NCI-H526 treated with DMSO at 0.1 percent for 48 hours (cell line): ENCODE results near the gene ARID3C.

Experiments
- DNase-seq: peaks from one replicate; lab custom pipeline; 2025; lab: John Stamatoyannopoulos, UW

ARID3C gene

DNA sequence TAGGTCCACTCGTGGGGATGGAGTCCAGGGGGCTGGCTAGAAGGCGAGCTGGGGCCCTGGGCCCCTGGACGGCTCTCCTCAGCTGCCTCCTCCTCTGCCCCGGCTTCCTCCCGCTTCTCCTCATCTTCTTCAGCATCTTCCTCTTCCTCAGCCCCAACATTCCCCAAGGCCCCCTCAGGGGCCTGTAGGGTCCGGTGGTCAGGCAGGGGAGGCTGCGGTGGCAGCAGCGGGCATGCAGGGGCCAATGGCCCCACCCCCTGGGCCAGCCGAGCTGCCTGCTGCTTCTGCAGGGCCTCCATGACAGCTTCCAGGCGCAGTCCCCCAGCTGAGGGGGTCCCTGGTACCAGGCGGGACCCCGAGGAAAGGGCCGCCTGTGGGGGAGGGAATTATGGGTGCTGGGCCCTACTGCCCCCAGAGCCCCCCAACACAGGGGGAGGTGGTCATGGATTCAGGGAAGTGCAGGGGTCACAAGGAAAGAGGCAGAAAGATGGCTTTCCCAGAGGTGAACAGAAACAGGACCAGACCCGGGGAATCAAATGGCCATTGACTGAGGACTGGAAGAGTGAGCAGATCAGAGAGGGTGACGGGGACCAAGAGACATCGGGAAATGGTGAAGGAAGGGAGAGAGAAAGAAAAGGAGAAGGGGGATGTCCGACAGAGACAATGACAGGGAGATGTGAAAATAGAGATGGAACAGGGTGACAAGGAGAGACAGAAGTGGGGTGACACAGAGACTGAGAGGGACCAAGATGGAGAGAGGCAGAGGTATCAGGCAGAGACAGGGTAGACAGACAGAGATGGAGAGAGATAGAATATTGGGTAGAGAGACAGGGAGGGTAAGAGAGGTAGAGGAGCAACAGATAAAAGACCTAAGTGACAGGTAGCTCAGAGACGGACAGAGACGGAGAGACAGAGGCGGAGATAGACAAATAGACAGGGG is 880 bp downstream of the ARID3C start:
- no peak for DNase-seq

DNA sequence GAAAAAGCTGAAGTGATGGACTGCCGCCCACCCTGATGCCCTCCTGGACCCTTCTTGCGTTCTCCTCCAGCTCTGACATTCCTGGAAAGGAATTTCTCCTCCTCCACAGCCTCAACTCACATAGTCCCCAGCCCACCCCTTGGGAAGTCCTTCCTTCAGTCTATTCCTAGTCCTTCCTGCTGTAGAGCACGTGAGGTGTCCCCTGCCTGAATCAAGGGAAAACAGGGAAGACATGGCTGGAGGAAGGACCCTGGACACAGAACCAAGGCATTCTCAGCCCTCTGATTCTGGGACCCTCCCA is 3.7 kb downstream of the ARID3C start:
- no peak for DNase-seq

DNA sequence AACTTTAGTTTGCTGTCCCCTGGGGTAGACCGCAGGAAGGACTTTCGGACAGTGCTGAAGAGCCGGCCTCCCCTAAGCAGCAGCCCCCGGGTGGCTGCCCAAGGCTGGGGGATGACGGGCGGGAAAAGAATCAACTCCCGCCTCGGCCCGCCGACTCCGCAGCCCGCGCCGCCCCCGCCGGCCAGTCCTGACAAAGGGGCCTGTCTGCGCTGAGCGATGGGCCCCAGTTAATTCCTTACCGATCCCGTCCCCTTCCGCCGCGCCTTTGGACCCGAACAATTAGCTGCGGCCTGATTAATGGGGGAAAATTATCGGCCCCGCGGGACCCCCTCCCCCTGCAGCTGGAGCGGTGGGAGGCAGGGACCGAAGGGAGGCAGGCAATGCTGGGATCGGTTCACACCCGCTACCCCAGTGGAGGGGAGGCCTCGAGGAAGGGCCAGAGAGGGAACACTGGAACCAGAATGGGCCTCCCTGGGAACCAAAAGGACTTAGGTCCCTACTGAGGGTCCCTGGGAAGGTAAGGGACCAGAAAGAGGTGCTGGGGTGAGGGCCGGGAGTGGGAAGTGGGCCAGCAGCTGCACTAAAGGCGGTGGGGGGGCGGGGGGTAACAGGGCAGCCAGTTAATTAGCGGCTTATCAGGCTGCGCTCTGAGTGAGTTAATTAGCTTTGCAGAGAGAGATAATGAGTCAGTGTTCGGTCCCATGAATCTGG is 4.2 kb downstream of the ARID3C start:
- no peak for DNase-seq

DNA sequence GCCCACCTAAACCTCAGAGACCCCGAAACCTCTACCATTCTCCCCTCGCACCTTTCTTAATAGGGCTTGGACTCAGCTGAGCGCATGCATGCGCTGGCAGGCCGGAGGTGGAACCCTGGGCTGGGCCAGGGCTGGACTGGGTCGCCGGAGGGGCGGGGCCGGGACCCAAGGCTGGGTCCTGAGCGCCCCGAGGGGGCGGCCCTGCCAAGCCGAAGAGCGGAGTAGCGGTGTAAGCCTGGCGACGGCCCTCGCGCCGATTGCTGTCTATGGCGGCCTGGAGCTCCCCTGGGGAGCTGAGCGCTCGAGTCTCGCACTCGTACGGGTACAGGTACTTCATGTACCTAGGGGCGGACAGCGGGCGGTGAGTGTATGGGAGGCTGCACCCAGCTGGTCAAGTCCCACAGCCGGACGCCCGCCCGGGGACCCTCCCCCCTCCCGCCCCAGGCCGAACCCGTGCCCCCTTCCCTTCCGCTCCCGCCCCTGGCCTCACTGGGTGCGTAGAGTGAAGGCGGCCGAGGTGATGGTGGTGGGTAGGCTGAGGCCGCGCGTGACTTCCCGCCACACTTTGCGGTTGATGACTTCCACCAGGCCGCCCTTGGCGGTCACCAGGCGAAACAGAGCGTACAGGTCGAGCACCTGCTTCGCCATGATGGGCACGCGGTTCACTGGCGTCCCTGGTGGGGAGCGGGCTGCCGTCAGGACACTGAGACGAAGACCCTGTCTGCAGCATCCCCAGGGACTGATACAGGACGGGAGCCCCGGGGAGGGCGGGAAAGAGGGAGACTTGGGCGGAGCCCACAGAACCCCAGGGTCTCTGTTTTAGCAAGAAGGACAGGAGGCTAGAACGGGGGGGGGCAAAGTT is 5.3 kb downstream of the ARID3C start:
- DNase-seq, result no peak

DNA sequence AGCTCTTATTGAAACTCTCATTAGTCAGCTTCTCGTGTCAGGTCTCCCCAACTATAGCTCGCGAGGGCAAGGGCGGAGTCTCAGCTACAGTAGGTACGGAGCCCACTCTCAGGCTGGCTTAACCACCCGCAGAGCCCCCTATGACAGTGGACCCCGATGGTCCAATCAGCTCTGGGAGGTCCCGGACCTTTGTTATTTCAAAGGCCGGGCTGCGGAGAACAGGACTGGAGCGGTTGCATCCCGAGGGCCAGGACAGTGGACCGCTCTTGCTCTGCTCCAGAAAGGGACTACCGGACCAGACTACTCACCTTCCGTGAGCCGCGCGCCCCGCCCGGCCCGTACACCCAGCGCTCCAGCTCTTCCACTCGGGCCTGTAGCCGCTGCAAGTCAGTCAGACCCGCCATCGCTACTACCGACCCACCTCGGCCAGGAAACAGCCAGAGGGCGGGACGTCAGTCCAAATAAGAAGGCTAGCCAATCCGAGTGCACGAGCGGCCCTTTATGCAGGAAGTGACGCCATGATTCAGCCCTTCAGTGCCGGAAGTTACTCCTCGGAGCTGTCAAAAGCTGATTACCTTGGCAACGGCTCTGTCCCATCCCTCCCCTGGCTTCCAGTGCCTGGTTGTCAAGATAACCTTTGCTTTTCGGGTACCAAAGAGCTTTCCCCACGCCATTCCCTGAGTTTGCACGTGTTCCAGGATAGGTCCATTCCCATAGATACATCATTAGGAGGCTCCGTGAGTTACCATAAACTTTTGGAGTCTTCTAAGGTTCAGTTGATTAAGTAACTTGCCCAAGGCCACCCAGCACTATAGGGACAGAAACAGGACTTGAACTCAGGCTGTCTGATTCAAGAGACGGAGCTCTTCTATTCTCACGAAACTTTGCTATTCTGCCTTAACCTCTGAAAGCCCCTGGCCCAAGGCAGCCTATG is 8.5 kb downstream of the ARID3C start, which contains the start of gene DCTN3:
DCTN3 (minus strand) TSS at position 435 of the 934 bp plus-strand sequence; CDS start at position 404, 31 bp downstream.
- DNase-seq, result peak; percentile 85

DNA sequence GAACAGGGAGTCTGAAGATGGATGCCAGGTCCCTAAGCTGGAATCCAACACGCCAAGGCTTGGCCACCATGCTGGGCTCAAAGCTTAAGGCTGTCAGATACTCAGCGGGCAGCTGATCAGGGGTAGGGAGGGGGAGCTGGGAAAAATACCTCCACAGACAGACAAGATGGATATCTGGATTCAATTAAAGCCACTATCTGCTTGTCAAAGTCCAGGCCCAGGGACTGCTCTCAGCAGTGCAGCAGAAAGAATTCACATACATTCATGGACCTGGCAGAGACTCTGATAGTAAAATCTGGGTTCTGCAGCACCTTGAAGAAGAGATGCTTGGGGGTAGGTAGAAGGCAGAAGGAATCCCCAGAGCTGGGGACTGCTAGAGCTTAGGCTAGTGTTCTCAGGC is 13.7 kb downstream of the ARID3C start:
- DNase-seq, result no peak

DNA sequence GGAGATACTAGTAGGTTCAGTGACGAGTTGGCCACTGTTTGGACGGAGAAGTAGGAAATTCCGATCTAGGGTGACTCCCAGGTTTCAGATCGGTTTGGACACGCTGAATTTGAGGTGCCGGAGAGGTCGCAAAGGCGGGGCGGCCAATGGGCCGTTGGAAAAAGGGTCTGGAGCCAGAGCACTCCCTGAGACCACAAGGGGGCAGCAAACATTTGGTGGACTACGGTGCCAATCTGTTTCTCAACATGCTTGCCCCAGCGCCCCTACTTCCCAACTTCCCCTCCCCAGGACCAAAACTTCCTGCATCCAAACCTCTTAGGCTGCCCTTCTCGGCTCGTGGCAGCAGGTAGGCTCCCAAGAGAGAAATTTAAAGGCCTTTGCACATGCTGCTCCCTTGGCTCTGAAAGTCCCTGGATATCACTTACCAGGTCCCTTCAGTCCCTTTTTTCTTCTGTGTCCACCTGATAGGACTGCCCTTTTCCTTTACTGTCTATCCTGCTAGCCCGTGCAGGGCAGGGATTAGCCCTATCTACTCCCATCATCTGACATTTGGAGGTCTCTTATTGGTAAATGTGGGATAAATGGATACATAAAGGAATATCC is 16.0 kb downstream of the ARID3C start:
- DNase-seq, result peak; percentile 24

DNA sequence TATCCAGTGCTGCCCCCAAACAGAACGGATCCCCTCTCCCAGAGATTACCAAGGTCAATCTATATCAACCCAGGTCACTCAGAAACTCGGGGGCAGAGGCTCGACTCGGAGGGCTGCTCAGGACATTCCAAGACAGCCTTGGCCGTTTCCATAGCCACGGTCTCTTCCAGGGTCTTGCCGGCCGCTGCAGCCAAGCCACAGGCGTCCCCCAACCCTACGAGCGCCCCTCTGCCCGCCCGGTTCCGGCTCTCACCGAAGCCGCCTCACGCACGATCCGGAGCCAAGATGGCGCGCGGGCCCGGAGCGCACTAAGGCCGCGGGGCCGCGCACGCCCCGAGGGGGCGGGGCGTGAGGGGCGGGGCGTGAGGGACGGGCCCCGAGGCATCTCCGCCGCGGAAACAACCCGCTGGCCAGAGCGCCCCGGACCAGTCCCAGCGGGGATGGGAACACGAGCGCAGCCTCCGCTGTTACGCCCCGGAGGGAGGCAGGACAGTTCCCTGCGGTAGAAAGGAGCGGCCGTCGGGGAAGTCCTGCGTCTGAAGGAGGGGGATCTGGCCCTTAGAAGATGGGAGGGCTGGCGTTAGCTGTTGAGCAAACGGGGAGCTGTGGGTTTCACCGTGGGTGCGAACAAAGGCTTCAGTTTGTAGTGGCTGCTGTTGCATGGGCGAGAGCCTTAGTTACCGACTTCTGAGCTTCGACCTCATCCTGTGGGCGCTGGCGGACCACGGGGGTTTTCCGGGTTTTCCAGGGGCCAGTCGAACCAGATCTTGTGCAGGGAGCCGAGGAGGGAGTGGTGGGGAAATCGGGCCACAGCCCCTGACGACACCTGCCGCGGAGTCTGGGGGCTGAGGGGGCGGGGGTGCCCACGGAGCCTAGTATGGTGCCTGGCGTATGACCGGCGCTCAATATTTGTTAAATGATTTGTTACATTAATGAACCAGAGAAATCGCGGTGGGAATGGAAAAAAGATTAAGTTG is 16.8 kb downstream of the ARID3C start, which contains the start of gene RPP25L:
RPP25L (minus strand) TSS at position 287 of the 977 bp plus-strand sequence. CDS start 801 bp downstream, outside the sequence.
- DNase-seq, result peak; percentile 38

DNA sequence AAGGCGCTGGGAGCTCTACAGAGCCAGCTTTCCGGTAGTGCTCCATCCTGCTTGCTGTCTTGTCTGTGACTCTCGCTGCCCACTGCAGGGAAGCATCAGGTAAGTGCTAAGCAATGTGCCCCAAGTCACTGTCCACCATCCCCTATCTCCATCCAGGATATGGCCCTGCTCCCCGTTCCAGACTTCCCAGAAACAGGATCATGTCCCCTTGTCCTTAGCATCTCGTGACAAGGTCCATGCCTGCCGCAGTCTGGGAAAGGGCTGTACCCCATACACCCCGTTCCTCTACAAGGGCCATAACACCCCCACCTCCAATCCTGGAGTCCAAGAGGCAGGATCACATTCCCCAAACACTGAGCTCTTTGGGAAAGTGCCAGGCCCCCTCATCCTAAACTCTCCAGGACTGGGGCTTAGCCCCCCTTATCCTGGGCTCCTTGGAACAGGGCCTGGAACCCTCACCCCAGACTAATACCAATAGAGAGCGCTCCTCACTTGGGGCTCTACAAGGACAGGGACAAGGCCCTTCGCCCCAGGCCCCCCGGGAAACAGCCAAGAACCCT is 17.5 kb downstream of the ARID3C start:
- DNase-seq, result no peak

DNA sequence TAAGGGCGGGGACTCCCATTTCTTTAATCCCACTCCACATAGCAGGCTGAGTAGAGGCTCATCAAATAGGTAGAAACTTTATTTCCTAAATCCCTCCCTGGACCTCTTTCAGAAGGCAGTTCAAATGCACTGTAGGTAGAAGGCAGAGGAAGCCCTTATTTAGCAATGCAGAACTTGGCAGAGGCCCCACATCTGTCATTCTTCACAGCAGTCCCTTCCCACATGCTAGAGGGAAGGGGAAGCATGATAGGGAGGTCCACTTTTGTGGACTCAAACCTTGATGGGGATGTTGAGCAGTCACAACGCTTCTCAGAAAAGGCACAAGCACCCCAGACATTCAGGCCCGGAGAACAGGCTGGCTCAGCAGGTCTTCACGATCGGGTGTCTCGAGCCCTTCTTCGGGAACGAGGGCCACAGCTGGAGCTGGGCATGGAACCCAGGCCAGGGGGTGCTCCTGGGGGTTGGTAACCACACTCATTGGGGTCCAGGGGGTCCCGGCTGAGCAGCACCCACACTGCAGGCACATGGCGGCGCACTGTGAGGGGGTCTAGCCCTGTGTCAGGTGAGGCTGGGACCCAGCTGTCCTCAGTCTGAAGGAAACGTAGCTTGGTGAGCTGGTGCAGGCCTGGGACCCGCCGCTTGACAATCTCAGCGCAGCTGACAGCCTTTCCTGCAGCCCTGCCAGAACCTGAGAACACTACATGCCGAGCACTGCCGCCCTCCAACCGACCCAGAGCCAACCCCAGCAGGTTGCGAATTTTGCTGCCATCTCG is 18.2 kb downstream of the ARID3C start:
- no peak for DNase-seq

DNA sequence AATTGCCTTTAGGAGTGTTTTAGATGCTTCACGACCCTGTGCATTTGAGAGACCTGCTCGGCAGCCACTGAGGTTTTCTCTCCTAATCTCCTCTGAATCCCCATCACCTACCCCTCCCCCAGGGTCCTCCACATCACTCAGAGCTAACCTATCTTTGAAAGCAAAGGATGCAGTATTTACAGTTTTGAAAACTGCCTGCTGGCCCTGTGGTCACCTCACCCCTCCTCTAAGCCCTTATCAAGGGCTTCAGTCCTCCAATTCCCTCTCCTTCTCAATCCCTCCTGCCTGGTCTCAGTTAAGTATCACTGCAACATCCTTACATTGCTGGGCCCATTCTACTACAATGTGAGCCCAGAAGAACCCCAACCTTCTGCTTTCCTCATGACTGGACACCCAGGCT is 21.5 kb downstream of the ARID3C start:
- DNase-seq, result no peak

DNA sequence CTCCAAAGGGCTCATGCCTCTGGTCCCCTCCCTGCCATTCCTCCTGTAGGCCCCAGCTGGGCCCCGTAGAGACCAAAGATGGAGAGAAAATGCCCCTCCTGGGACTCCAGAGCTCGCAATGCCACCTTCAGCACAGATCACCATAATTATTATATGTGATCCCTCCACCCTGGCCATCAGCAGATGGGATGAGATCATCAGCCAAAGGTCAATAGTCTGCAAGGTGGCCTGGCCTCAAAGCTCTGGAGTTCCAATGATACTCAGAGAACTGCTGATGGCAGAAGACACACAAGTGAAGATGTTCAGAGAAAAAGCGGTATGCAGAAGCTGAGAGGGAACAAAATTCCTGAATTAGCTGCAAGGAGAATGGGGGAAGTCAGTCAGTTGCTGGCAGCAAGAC is 22.0 kb downstream of the ARID3C start:
- no peak for DNase-seq

DNA sequence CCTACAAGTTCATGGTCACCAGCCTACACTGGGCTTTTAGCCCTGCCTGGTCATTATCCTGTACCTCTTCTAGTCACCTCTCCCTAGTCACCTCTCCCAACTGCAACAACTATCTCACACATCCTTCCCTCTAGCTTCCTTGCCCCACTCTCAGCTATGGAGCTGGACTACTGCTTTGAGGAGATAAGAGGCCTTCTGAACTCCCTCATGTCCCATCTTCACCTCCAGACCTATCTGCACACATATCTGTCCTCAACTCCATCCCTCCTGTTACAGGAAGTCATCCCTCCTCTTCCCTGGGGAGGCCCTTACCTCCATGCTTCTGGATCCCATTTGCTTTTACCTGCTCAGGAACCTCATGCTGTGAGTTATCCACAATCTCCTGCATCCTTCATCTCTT is 22.7 kb downstream of the ARID3C start:
- DNase-seq, result no peak

DNA sequence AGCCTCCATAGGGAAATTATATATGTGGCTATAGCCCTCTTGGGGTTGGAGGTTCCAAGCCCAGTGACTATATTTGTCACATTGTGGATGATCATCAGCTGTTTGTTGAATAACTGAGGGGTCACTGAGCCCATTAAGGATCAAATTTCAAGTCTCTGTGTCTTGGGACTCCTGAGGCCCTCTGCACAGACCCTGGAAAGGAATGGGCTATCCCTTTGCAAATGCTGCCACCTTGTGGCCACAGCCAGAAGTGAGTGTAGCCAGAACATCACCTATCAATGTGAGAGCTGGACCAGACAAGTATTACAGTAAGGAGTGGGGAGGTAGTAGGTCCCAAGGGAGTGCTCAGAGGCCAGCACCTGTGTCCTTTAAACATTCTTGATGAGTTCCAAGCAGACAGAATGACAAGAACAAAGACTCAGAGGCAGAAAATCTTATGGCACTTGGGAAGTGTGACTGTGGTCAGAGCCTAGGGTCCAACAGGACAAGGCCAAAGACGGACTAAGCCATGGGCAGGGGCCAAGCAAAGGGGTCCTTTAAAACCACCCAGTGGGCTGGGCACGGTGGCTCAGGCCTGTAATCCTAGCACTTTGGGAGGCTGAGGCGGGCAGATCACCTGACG is 25.1 kb downstream of the ARID3C start:
- peak; percentile 66 for DNase-seq

DNA sequence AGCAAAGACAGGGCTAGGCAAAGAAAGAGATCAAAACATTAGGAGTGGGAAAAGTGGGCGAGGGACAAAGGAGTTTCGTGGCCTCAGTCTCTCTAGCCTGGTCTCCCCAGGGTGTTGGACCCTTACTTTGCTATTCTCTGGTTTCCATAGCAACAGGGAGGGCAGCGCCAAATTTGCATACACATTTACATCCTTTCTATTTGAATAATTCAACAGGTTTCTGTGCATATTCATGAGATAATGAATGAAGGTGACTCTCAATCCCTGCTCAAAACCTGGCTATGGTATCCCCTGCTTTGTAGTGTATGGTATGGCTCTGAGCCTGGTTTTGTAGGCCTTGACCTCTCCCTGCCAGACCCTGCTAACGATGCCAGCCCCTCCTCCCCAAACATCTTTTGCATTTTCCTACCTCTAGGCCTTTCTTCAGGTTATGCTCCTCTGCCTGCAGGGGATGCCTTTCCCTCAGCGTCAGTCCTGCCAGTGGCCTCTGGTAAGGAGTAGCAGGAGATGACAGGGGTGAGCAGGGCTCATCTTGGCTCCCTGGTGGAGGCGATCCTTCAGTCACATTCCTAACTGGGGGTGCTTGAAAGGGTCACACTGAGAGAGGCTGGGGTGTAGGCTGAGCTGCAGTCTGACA is 26.8 kb downstream of the ARID3C start:
- peak; percentile 90 for DNase-seq

DNA sequence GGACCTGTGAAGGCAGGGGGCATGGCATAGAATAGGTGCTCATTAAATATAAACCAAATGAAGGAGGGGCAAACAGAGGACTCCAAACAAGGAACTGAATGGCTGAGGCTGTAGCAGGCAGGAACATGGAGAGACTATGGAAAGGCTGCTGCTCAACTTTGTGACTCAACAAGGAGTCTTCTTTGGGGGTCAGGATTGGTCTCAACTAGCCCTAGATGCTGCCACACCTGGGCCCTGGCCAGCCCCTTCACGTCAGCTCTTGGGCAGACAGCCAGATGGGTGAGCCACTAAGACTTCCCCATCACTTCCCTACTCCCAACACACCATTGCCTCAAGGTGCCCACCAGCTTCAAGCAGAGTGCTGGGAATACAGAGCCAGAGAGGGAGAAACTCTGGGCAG is 28.0 kb downstream of the ARID3C start:
- no peak for DNase-seq

DNA sequence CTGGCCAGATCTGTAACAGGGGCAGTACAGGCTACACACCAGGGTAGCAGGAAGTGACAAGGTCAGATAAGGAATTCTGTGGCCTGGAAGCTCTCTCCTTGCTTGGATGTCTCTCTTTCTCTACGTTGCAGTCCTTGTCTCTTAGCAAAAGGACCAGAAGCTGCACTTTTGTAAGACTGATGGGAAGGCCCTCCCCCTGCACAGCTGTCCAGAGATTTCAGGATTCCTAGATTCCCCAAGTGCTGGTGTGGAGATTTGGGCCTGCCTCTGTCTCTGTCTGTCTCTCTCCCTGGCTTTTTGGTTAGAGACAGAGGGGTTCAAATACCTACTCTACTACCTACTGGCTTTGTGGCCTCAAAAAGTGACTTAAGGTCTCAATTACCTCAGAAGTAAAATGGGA is 29.3 kb downstream of the ARID3C start:
- DNase-seq, result no peak
